ENCODE results near the gene ELP2.
"Not testable (repeated sequence)": the region's sequence is repeated elsewhere in the genome, so short reads cannot be mapped to it uniquely, and the experiment has no call there.

ELP2 gene

GRCh38 chr18:36129300-36130038 is at the start of gene ELP2, which contains the start of gene SLC39A6:
Gene ELP2 (plus strand): TSS chr18:36129899. CDS start chr18:36129934, 35 bp downstream.
Gene SLC39A6 (minus strand): TSS chr18:36129340. CDS start chr18:36127007, 2,333 bp downstream.
- peak; percentile 98 for DNase-seq

- not testable (repeated sequence) for DNase-seq
Measured at GRCh38 chr18:36081118-36081517, 48.6 kb upstream of the ELP2 start.

- no peak for DNase-seq
Measured at GRCh38 chr18:36083729-36084128, 46.0 kb upstream of the ELP2 start.

GRCh38 chr18:36085195-36085594 is 44.5 kb upstream of the ELP2 start:
- DNase-seq: no peak

GRCh38 chr18:36086186-36086585 is 43.5 kb upstream of the ELP2 start:
- no peak for DNase-seq

GRCh38 chr18:36088256-36088655 is 41.4 kb upstream of the ELP2 start:
- DNase-seq: no peak

GRCh38 chr18:36089001-36089400 is 40.7 kb upstream of the ELP2 start:
- DNase-seq: no peak

- DNase-seq: not testable (repeated sequence)
Measured at GRCh38 chr18:36092116-36092515, 37.6 kb upstream of the ELP2 start.

GRCh38 chr18:36094431-36094830 is 35.3 kb upstream of the ELP2 start:
- no peak for DNase-seq

GRCh38 chr18:36095936-36096519 is 33.7 kb upstream of the ELP2 start:
- peak; percentile 69 for DNase-seq

- DNase-seq: no peak
Measured at GRCh38 chr18:36096955-36097354, 32.7 kb upstream of the ELP2 start.

GRCh38 chr18:36099311-36099710 is 30.4 kb upstream of the ELP2 start:
- DNase-seq: no peak

GRCh38 chr18:36101943-36102342 is 27.8 kb upstream of the ELP2 start:
- DNase-seq: no peak

- DNase-seq: no peak
Measured at GRCh38 chr18:36104749-36105148, 24.9 kb upstream of the ELP2 start.

- no peak for DNase-seq
Measured at GRCh38 chr18:36107477-36107876, 22.2 kb upstream of the ELP2 start.

- no peak for DNase-seq
Measured at GRCh38 chr18:36108196-36108595, 21.5 kb upstream of the ELP2 start.

- DNase-seq: no peak
Measured at GRCh38 chr18:36108601-36109000, 21.1 kb upstream of the ELP2 start.

GRCh38 chr18:36109737-36110136 is 20.0 kb upstream of the ELP2 start:
- DNase-seq: no peak

- DNase-seq: no peak
Measured at GRCh38 chr18:36112302-36112701, 17.4 kb upstream of the ELP2 start.

GRCh38 chr18:36114251-36114650 is 15.4 kb upstream of the ELP2 start:
- DNase-seq: no peak

GRCh38 chr18:36114738-36115137 is 15.0 kb upstream of the ELP2 start:
- DNase-seq: no peak

- DNase-seq: not testable (repeated sequence)
Measured at GRCh38 chr18:36116771-36117170, 12.9 kb upstream of the ELP2 start.

GRCh38 chr18:36120297-36120696 is 9.4 kb upstream of the ELP2 start:
- no peak for DNase-seq

- DNase-seq: no peak
Measured at GRCh38 chr18:36124841-36125240, 4.9 kb upstream of the ELP2 start.

GRCh38 chr18:36126668-36127067 is 3.0 kb upstream of the ELP2 start:
- no peak for DNase-seq

Measured in eye (tissue), 1 donor.